OCI-LY3 (cell line): Measurements from ENCODE around the gene EPHA2.

Experiments used
- CTCF ChIP-seq: fragments of 200-600, 300-600 bp; sonication (generic); IDR thresholded peaks from 2 replicates; pipeline ENCODE4 v1.5.1; 2014; ENCODE audit warnings: antibody characterized with exemption, low read length, low read depth
- EZH2phosphoT487 ChIP-seq: fragments of 200-600 bp; shearing (Covaris generic); IDR thresholded peaks from 2 replicates; pipeline ENCODE4 v1.6.1; 2018; ENCODE audit warnings: antibody characterized with exemption, mixed run types, low read depth

- no peak for TF ChIP-seq CTCF
- no peak for TF ChIP-seq EZH2phosphoT487
These were observed 2.5 kb downstream of the EPHA2 start for GRCh38 chr1:16153096-16153998.
